GM13977 (cell line): ENCODE data around the gene TFR2.

ENCODE experiments used
- DNase-seq: peaks from one replicate; pipeline ENCODE4 v3.0.0; 2012; ENCODE audit warnings: low spot score
- CTCF ChIP-seq: IDR thresholded peaks from 2 replicates; pipeline ENCODE4 v1.5.1; 2012; ENCODE audit warnings: mild to moderate bottlenecking, control low read depth; ENCODE audit not compliant: insufficient read depth; ENCODE audit errors: extremely low read depth, missing control alignments
- in situ Hi-C: fragments of 300-500 bp; cut with MboI; formaldehyde crosslinking; loops from one replicate; pipeline ENCODE4 v1.12.0; 2022; ENCODE audit warnings: low sequenced_read_pairs, low pct_unique_long_range_greater_than_20kb, mixed read lengths, inconsistent platforms; ENCODE audit not compliant: unreplicated experiment

Gene TFR2

GRCh38 chr7:100582041-100582579 is 59.2 kb downstream of the TFR2 start:
- no peak for DNase-seq
- in situ Hi-C loops: no loop called here
- TF ChIP-seq CTCF: no peak

GRCh38 chr7:100580466-100581283 is 60.7 kb downstream of the TFR2 start:
- DNase-seq: no peak
- no peak for TF ChIP-seq CTCF
- in situ Hi-C loops: no loop called here

GRCh38 chr7:100578246-100579183 is 62.8 kb downstream of the TFR2 start:
- in situ Hi-C loops: no loop called here
- TF ChIP-seq CTCF: no peak
- no peak for DNase-seq

GRCh38 chr7:100577507-100577906 is 63.8 kb downstream of the TFR2 start:
- no peak for DNase-seq
- in situ Hi-C loops: no loop called here
- no peak for TF ChIP-seq CTCF

GRCh38 chr7:100577103-100577502 is 64.2 kb downstream of the TFR2 start:
- no peak for DNase-seq
- in situ Hi-C loops: no loop called here
- TF ChIP-seq CTCF: no peak

GRCh38 chr7:100576384-100576993 is 64.9 kb downstream of the TFR2 start:
- in situ Hi-C loops: no loop called here
- no peak for TF ChIP-seq CTCF
- no peak for DNase-seq
